AG09309 (cell line): Measurements from ENCODE around the gene ANO10.

Experiments used
- DNase-seq: peaks from one replicate; pipeline ENCODE4 v3.0.0-alpha.2; 2010; ENCODE audit warnings: low read depth
- H3K4me3 ChIP-seq: 2 replicates; pipeline ENCODE4 v1.5.1; 2011; ENCODE audit warnings: mild to moderate bottlenecking, low read depth, low read length, moderate library complexity; ENCODE audit not compliant: control insufficient read depth
- TF ChIP-seq, protein P1 (sequence below): IDR thresholded peaks from 2 replicates; pipeline ENCODE4 v1.5.1; 2011; ENCODE audit warnings: mild to moderate bottlenecking, low read depth, low read length, inconsistent platforms; ENCODE audit not compliant: insufficient read depth, control insufficient read depth; ENCODE audit errors: missing control alignments

ANO10 gene

DNA sequence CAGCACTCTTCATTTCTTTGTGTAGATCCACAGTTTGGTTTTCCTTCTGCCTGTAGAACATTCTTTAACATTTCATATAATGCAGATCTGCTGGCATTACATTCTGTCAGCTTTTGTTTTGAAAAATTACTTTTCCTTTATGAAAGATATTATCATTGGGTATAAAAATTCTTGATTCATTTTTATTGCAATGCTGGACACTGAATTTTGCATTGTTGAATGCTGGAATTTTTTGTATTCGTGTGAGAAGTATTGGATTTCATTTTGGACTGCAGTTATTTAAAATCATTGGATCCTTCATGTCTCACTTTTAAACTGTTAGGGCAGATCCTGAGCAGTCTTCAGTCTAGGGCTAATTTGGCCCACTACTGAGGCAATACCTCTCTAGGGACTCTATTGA lies 268.4 kb downstream of the ANO10 start:
- DNase-seq = no peak
- TF ChIP-seq, protein P1, sequence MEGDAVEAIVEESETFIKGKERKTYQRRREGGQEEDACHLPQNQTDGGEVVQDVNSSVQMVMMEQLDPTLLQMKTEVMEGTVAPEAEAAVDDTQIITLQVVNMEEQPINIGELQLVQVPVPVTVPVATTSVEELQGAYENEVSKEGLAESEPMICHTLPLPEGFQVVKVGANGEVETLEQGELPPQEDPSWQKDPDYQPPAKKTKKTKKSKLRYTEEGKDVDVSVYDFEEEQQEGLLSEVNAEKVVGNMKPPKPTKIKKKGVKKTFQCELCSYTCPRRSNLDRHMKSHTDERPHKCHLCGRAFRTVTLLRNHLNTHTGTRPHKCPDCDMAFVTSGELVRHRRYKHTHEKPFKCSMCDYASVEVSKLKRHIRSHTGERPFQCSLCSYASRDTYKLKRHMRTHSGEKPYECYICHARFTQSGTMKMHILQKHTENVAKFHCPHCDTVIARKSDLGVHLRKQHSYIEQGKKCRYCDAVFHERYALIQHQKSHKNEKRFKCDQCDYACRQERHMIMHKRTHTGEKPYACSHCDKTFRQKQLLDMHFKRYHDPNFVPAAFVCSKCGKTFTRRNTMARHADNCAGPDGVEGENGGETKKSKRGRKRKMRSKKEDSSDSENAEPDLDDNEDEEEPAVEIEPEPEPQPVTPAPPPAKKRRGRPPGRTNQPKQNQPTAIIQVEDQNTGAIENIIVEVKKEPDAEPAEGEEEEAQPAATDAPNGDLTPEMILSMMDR = no peak
- no peak overlapping the region for H3K4me3 ChIP-seq

DNA sequence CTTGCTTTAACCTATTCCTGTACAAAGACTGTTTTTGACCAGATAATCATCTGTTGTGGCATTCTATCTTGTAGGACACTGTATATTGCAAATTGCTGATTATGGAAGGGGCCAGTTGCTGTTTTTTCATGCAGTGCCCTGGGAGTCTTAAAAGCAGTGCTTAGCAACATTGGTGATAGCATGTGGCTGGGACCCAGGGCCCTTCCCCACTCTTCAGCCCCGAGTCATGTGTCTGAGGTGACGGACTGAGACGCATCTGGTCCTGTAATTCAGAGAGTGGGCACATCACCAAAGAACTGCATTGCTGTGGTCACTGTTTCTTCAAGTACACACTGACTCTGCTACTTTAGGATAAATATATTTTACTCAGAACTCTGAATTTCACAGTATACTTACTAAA lies 272.1 kb downstream of the ANO10 start:
- no peak overlapping the region for H3K4me3 ChIP-seq
- TF ChIP-seq, protein P1 = no peak
- DNase-seq = no peak

DNA sequence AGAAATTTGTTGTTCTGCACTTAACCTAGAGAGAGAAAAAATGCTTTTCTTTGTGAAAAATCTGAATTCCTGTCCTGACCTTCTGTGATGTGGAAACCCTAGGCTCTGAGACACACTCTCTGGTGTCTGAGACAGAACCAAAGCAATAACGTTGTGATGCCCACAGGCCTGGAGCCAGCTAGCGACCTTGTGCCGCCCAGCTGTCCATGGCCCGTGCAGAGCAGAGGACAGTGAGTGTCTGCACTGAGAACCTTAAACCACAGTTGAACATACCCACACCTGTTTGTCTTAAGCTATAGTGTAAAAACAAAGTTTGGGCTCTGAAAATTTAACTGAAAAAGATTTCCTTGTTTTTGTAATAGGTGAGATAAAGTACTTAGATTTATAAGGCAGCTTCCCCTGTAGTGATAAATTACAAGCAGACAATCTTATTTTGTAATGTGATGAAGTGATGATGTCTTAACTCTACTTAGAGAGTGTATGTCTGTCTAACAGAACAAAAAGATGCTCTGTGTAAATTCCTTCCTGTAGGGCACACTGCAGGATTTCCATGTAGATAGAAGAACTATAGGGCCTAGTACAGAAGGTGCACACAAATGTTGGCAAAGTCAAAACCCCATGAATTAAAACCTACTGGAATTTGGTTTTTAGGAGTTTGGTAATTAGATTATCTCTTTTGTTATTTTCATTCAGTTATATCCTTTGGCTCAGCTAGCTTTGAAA lies 272.8 kb downstream of the ANO10 start:
- no peak overlapping the region for H3K4me3 ChIP-seq
- TF ChIP-seq, protein P1 = no peak

DNA sequence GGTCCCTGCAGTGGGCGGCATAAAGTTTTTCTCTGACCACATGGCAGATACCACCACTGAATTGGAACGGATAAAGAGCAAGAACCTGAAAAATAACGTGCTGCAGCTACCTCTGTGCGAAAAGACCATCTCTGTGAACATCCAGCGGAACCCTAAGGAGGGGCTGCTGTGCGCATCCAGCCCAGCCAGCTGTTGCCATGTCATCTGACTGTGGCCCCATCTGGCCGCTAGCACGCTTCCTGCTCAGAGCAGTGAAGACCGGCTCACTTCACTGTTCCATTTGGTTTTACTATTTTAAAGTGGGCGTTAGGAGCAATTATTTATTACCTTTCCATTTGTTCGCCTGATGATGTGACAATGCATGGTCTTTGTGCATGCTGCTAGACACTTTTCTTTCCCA lies 273.5 kb downstream of the ANO10 start:
- H3K4me3 ChIP-seq = no peak overlapping the region
- TF ChIP-seq, protein P1 = no peak
- DNase-seq = no peak

More for the DNA sequence above, 272.8 kb downstream of the ANO10 start:
- no peak for DNase-seq

DNA sequence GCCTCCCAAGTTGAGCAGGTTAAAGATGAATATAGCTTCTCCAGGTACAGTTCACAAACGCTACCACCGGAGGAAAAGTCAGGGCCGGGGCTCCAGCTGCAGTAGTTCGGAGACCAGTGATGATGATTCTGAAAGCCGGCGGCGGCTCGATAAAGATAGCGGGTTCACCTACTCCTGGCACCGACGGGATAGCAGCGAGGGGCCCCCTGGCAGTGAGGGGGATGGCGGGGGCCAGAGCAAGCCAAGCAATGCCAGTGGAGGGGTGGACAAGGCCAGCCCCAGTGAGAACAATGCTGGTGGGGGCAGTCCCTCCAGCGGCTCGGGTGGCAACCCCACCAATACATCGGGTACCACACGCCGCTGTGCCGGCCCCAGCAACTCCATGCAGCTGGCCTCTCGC lies 274.0 kb downstream of the ANO10 start:
- no peak for DNase-seq
- TF ChIP-seq, protein P1 = no peak
- H3K4me3 ChIP-seq = no peak overlapping the region

DNA sequence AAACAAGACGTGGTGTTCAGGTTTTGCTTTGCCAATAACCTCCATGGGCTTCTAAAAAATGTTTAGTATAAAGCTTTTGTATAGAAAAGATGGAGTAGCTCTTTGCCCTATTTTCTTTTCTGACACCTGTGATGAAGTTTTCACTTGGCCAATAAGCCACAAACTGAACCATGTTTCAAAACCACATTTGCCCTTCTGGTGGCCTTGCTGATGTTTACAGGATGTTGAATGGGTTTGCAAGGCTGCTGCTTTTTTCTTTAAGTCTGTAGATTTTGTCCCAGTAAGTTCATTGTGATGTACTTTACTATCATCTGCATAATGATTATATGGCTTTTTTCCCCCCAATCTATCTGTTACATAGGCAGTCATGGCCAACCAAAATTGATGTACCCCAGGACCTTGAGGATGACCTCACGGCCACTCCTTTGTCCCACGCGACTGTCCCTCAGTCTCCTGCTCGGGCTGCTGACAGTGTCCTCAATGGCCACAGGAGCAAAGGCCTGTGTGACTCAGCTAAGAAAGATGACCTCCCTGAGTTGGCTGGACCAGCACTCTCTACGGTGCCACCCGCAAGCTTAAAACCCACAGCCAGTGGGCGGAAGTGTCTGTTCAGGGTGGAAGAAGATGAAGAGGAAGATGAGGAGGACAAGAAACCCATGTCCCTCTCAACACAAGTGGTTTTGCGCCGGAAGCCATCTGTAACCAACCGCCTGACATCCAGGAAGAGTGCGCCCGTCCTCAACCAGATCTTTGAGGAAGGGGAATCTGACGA lies 274.6 kb downstream of the ANO10 start:
- TF ChIP-seq, protein P1 = no peak
- DNase-seq = no peak
- no peak overlapping the region for H3K4me3 ChIP-seq
